Activated naive CD8-positive, alpha-beta T cell treated with anti-CD3 and anti-CD28 coated beads, Interleukin-2, amount 50 U/mL, for 16 hours (primary cell): ENCODE results near the gene FASTKD1.

Source experiments
- DNase-seq: peaks from one replicate; pipeline ENCODE4 v3.0.0-alpha.2; 2020; ENCODE audit warnings: low read depth, low spot score

FASTKD1 gene

DNA sequence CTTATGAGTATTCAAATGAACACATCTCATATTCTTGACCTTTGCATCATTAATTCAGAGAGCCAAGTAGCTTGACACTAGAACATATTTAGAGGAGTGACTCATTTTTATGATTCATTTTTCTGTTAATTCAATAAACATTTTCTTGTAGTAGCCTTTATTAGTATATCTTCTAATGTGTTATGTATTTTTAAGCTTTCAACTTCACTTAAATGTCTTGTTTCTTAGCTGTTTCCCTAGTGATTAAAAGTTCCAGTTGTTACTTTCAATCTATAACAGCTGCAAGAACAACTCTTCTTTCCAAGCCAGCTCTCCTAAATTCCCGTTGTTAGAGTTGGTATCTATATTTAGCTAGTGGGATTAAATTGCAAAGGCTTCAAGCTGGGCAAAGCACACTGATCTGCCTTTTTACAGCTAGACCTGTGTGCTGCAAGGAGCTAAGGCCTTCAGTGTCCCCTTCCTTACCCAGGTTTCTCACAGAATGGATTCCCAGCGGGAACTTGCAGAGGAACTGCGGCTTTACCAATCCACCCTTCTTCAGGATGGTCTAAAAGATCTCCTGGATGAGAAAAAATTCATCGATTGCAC lies 64.3 kb downstream of the FASTKD1 start, which contains the start of gene KLHL41:
KLHL41 (plus strand) TSS at position 405 of the 588 bp plus-strand sequence; CDS start at position 482, 77 bp downstream.
- DNase-seq, result no peak

DNA sequence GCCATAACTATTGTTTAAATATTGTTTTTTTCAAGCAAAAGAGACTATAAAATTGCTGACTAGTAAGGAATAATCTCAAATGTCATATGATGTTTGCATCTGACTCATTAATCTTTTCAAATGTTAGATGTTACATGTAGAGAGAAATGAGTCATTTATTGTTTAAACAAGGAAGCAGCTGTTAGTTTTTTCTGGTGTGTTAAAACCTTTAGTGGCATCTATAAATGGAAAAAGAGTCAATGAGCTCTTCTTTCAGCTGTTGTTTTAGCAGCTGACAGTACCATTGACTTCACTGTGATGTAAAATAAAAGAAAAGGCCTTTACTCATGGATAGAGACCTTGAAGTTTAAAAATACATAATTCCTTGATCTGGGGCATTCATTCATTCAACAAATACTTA lies 66.0 kb downstream of the FASTKD1 start:
- DNase-seq, result no peak

DNA sequence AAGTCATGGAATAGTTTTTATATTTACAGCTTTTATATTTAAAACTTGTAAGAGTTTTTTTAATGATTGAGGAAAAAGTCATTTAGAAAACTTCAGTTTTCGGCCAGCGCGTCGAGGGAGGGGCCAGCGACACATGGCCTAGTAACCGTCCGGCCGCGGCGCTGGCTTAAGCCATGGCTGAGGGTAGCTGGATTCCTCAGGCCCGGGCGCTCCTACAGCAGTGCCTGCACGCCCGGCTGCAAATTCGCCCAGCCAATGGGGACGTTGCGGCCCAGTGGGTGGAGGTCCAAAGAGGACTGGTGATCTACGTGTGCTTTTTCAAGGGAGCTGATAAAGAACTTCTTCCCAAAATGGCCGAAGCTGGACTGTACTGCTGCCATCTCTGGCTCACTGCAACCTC lies 69.0 kb downstream of the FASTKD1 start:
- no peak for DNase-seq

DNA sequence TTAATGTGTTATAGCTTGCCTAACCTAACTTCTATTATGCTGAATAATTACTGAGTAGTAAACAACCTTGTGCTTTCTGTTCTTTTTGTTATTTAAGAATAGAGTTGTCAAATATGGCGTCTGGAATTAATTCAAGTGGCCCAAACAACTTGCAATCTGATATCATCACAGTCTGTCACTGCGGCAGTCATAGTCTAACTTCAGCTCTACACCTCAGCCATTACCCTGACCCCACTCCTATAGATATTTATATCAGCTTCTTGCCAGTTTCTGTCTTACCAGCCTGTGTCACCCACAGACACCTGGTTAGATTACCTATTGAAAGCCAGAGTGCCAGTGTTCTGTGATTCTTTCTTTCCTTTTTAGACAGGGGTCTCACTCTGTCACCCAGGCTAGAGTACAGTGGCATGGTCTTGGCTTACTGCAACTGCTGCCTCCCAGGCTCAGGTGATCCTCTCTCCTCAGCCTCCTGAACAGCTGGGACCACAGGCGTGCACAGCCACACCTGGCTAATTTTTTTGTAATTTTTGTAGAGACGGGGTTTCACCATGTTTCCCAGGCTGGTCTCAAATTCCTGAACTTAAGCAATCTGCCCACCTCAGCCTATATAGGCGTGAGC lies 78.2 kb downstream of the FASTKD1 start:
- no peak for DNase-seq

DNA sequence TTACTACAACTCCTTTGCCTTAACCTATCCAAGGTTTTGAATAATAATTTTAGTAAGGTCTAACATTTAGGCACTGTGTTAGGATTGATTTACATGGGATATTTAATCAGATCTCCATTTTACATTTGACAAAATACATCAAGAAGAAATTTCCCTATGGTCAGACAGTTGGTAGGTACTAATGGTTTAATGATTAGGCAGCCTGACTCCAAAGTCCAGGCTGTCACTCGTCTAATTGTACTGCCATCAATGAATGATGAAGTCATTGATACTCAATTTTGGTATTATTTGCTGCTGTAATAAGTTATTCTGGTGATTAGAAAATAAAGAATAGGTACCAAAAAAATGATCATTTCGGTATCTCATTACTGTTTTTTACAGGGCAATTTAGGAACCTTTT lies 80.3 kb downstream of the FASTKD1 start:
- no peak for DNase-seq

DNA sequence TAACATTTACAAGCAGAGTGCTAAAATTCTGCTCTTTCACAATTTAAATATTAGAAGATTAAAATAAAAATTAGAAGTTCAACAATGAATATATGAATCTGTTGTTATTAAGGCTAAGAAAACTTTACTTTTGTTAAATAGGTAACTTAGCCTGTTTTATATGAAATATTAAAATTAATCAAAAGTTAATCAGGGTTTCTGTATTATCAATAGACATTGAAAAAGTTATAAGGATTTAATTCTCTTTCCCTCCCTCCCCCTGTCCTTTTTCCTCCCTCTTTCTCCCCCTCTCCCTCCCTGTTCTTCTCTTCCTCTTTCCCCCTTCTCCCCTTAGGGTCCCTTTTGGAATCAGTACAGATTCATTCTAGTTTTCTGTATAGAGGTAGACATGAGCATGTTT lies 82.3 kb downstream of the FASTKD1 start:
- DNase-seq, result no peak

DNA sequence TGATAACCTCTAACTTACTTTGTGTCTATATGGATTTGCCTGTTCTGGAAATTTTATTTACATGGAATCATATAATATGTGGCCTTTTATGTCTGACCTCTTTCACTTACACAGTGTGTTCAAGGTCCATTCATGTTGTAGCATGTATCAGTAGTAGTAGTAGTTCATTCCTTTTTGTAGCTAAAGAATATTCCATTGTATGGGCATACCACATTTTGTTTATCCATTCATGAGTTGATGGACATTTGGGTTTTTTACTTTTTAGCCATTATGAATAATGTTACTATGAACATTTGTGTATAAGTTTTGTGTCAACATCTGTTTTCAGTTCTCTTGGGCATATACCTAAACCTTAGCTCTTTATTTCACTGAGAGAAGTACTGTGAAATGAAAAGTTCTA lies 82.8 kb downstream of the FASTKD1 start:
- DNase-seq, result no peak

DNA sequence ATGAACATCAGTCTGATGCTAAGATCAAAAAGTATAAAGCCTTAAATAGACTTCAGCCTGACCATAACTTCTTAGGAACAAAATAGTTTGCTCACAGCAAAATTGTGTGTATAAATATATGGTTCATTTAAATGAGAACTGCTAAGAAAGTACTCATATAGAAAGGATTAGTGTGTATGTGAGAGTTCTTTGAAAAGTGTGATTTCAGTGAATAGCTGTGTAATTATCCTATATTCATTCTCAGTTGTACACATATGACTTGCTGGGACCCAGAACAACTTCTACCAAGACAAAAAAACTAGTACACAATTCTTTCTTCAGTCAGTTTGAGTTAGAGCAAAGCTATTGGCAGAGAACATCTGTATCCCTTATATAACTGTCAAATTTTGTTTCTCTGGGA lies 87.2 kb downstream of the FASTKD1 start:
- no peak for DNase-seq

DNA sequence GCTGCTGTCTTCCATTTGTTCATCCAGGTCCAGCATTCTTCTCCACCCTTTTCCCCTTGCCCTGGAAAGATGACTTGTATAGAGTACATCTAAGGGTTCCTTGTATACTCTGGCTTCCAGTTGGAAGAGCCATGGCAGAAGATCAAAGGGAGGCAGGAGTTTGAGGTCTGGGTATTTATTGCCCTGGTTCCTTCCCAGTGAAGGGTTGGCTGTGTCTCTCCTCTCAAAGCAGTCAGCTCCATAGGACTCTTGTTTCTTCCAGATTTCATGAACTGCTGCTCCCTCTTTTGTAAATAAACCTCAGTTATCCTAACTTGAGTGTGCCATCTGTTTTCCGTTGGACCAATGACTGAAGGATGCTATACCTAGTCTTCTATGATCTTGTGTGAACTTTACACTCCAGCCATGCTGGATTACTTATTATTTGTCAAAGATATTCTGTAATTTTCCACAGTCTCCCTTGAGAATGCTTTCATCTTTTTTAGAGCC lies 88.0 kb downstream of the FASTKD1 start:
- no peak for DNase-seq

DNA sequence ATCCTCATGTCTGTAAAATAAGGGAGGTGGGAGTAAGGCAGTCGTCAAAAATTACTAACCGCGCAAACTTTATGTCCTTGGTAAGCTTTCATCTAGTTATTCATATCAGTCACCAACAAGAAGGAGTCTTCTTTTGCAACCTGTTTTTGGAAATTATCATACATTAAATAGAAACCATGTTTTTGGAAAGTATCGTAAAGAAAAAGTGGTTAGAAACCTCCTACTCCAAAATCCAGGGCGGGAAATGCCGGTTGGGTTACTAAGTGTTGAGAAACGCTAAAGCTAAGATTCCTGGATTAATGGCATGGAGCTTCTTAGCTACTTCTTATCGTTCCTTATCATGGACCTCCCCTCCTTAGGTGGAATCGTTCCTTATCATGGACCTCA lies 93.6 kb downstream of the FASTKD1 start:
- DNase-seq, result no peak
